Measurements from ENCODE around the gene OPRL1. TPM values are rescaled to one million over a fixed set of nuclear protein-coding genes. Genes with fewer than 3 reads are reported as not detected.

Gene OPRL1
- polyA plus RNA-seq, 1 of the 3 experiments (the other 2 are of a cell fraction), result 1.8 TPM

DNA sequence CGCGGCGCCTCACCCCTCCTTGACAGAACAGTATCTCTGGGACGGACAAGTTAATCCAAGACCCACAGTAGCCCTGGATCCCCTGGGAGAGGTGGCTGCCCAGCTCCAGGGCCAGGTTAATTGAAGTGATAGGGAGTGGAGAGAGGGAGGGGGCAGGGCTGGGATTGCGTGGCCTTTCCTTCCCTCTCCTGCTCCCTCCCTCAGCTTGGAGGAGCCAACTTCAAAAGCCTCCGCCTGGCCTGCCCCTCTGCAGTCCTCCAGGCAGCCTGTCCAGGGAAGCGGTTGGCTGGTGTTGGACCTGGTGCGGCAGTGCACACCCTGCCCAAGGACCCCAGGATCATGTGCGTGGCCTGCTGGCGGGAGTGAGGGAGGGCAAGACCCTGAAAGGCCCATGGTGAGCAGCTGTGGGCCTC is 43.9 kb upstream of the OPRL1 start, which contains the start of gene C20orf204:
TSS of gene C20orf204 (plus strand) at position 250 of the 413 bp plus-strand sequence. CDS start at position 392, 142 bp downstream.
- Histone ChIP-seq H3K4me3 (ENCODE audit: low read depth in 2 of 2, low read length in 1 of 2) (no peak within 1 kb of the TSS), H3K4me1 (ENCODE audit: control insufficient read depth in 1 of 2, insufficient read depth in 2 of 2, low read depth in 1 of 2, low read length in 1 of 2) (peaks cover 0 to 7% of the 10 kb centered on the region in 2 experiments; a peak in 1 of 4 replicates), H3K27ac (ENCODE audit: low read depth in 2 of 2, low read length in 1 of 2) (no peak within 1 kb of the TSS), H2AFZ (ENCODE audit: low read depth) (no peak within 1 kb of the TSS), H3K4me2 (no peak within 1 kb of the TSS), H3K9ac (no peak within 1 kb of the TSS), H3K9me3 (no peaks in the 10 kb centered on the region), H3F3A (replicated peaks; ENCODE audit: insufficient read depth) (no peaks in the 10 kb centered on the region), H3K79me2 (ENCODE audit: insufficient read depth) (no peaks in the 10 kb centered on the region), H3K9me2 (no peaks in the 10 kb centered on the region), H4K20me1 (ENCODE audit: insufficient read depth) (0 out of 2 replicates have a peak, but pooled peaks cover 10% of the 10 kb centered on the region), H3K36me3 (replicated peaks in 1 of 2; ENCODE audit: control insufficient read depth in 1 of 2, insufficient read depth in 2 of 2, low read length in 1 of 2) (peaks cover 2 to 27% of the 10 kb centered on the region in 2 experiments), H3K27me3 (ENCODE audit: insufficient read depth) (no peaks in the 10 kb centered on the region)
- WGBS (ENCODE audit: low lambda C conversion rate), result 95% methylated on average over 9 of the region's 10 CpGs
- no peak for DNase-seq
- POLR2A ChIA-PET, result interaction anchor here (0.8 kb wide), 1 partner anchor 9 kb away, joined by 3 read pairs; no protein-coding TSS in a partner anchor
- no peak for TF ChIP-seq MXI1 (IDR thresholded peaks at IDR 0.05; ENCODE audit: low read depth, low read length)
- no peak for TF ChIP-seq YY1 (IDR thresholded peaks at IDR 0.05; ENCODE audit: low read depth)
- no peak for TF ChIP-seq SIN3A (IDR thresholded peaks at IDR 0.05; ENCODE audit: borderline replicate concordance, low read depth, low read length)
- TF ChIP-seq JUND (IDR thresholded peaks at IDR 0.05), result no peak
- no peak for TF ChIP-seq EP300 (IDR thresholded peaks at IDR 0.05; ENCODE audit: borderline replicate concordance in 1 of 2, low read depth in 1 of 2, low read length in 1 of 2)
- no peak for TF ChIP-seq USF2 (IDR thresholded peaks at IDR 0.05; ENCODE audit: borderline replicate concordance, low read depth, low read length)
- TF ChIP-seq EZH2phosphoT487 (IDR thresholded peaks at IDR 0.05; ENCODE audit: borderline replicate concordance, low read depth), result no peak
- TF ChIP-seq PBX3 (IDR thresholded peaks at IDR 0.05), result no peak
- TF ChIP-seq FOXJ3 (CRISPR knock-in tag; IDR thresholded peaks at IDR 0.05), result no peak
- CTCF ChIA-PET, result interaction anchor here (0.9 to 7.7 kb wide), 7 partner anchors 16 to 499 kb away, joined by 3 to 61 read pairs (median 5); partner anchors contain the start of genes LKAAEAR1, PRPF6 and PTK6

GRCh38 chr20:64036346-64037198 is 43.3 kb upstream of the OPRL1 start:
- no peaks in the 10 kb centered on the region for H3K9me2 ChIP-seq
- H3K27ac ChIP-seq (ENCODE audit: low read depth in 2 of 2, low read length in 1 of 2), result no peak overlapping the region
- H3K9ac ChIP-seq, result no peak overlapping the region
- H3K36me3 ChIP-seq (replicated peaks in 1 of 2; ENCODE audit: control insufficient read depth in 1 of 2, insufficient read depth in 2 of 2, low read length in 1 of 2), result peaks cover 0 to 25% of the 10 kb centered on the region in 2 experiments
- peaks cover 0 to 7% of the 10 kb centered on the region in 2 experiments; a peak in 1 of 4 replicates for H3K4me1 ChIP-seq (ENCODE audit: control insufficient read depth in 1 of 2, insufficient read depth in 2 of 2, low read depth in 1 of 2, low read length in 1 of 2)
- POLR2A ChIA-PET, result interaction anchor here (3.6 kb wide), 1 partner anchor 55 kb away, joined by 18 read pairs; the partner anchor contains the start of gene PRPF6
- DNase-seq, result no peak
- no peak overlapping the region for H2AFZ ChIP-seq (ENCODE audit: low read depth)
- TF ChIP-seq RAD21 (IDR thresholded peaks at IDR 0.05; ENCODE audit: low read length) (no peak), PBX3 (IDR thresholded peaks at IDR 0.05) (no peak), NRF1 (IDR thresholded peaks at IDR 0.05; ENCODE audit: low read depth, low read length) (no peak), USF2 (IDR thresholded peaks at IDR 0.05; ENCODE audit: borderline replicate concordance, low read depth, low read length) (no peak)
- CTCF ChIA-PET, result interaction anchor here (0.9 to 7.7 kb wide), 10 partner anchors 11 to 499 kb away, joined by 3 to 85 read pairs (median 4); partner anchors contain the start of genes LKAAEAR1, PRPF6, PTK6 and SAMD10
- H3K4me3 ChIP-seq (ENCODE audit: low read depth in 2 of 2, low read length in 1 of 2), result no peak overlapping the region
- H3F3A ChIP-seq (replicated peaks; ENCODE audit: insufficient read depth), result no peaks in the 10 kb centered on the region
- no peaks in the 10 kb centered on the region for H3K9me3 ChIP-seq
- H4K20me1 ChIP-seq (ENCODE audit: insufficient read depth), result 0 out of 2 replicates have a peak, but pooled peaks cover 10% of the 10 kb centered on the region
- H3K4me2 ChIP-seq, result no peak overlapping the region
- WGBS (ENCODE audit: low lambda C conversion rate), result 82% methylated on average over 8 of the region's 17 CpGs
- H3K27me3 ChIP-seq (ENCODE audit: insufficient read depth), result no peaks in the 10 kb centered on the region
- no peaks in the 10 kb centered on the region for H3K79me2 ChIP-seq (ENCODE audit: insufficient read depth)
